Thyroid gland (tissue), 4 donors: Measurements from ENCODE around the gene ZBTB17.

Experiments used
- CTCF ChIP-seq, 6 experiments: fragments of 200-600 bp in 3 of 6; fragments of 450-650 bp in 3 of 6; sonication (generic) in 3 of 6; IDR thresholded peaks; one replicate each; pipeline ENCODE4 v1.5.1; 2016 to 2019; ENCODE audit warnings: antibody characterized with exemption in 6 of 6, mild to moderate bottlenecking in 2 of 6, inconsistent platforms in 1 of 6, moderate library complexity in 1 of 6
- POLR2A ChIP-seq, 2 donors: fragments of 450-650 bp; IDR thresholded peaks; one replicate each; pipeline ENCODE4 v1.6.1; 2017; ENCODE audit warnings: antibody characterized with exemption in 2 of 2, mild to moderate bottlenecking in 2 of 2, moderate library complexity in 1 of 2

GRCh38 chr1:15988856-15989736 lies 13.2 kb upstream of the ZBTB17 start:
- TF ChIP-seq CTCF (IDR thresholded peaks at IDR 0.05) (no peak), POLR2A (IDR thresholded peaks at IDR 0.05) (no peak)
